WERI-Rb-1 (cell line): ENCODE measurements around the gene MMP11.

Source experiments
- DNase-seq: peaks from one replicate; pipeline ENCODE4 v3.0.0-alpha.2; 2020
- H3K27ac ChIP-seq: fragments of 250-450 bp; sonication (Bioruptor Pico); 2 replicates; pipeline ENCODE4 v1.5.1; 2020; ENCODE audit warnings: mild to moderate bottlenecking, moderate library complexity
- H3K27me3 ChIP-seq: fragments of 250-450 bp; sonication (Bioruptor Pico); 2 replicates; pipeline ENCODE4 v1.5.1; 2021; ENCODE audit warnings: mild to moderate bottlenecking, low read depth, moderate library complexity; ENCODE audit not compliant: insufficient read depth, severe bottlenecking
- H3K36me3 ChIP-seq: fragments of 250-450 bp; sonication (Bioruptor Pico); 2 replicates; pipeline ENCODE4 v1.5.1; 2020; ENCODE audit warnings: mild to moderate bottlenecking, moderate library complexity
- H3K4me3 ChIP-seq: 2 replicates; pipeline ENCODE4 v1.5.1; 2011; ENCODE audit warnings: low read depth, mild to moderate bottlenecking, control low read depth, low read length
- H3K9me3 ChIP-seq: fragments of 250-450 bp; sonication (Bioruptor Pico); 2 replicates; pipeline ENCODE4 v1.5.1; 2021; ENCODE audit warnings: mild to moderate bottlenecking, moderate library complexity; ENCODE audit not compliant: severe bottlenecking
- CTCF ChIP-seq: IDR thresholded peaks from 2 replicates; pipeline ENCODE4 v1.5.1; 2011; ENCODE audit warnings: low read depth, mild to moderate bottlenecking, control low read depth, inconsistent platforms, low read length

The MMP11 gene

GRCh38 chr22:23824476-23825245 lies 52.0 kb downstream of the MMP11 start:
- TF ChIP-seq CTCF = no peak
- Histone ChIP-seq H3K9me3 (no peaks in the 10 kb centered on the region), H3K27me3 (no peaks in the 10 kb centered on the region), H3K36me3 (peaks cover 95% of the 10 kb centered on the region), H3K4me3 (no peak overlapping the region), H3K27ac (no peak overlapping the region; the same call in 1 of the 2 replicates)
- no peak for DNase-seq

GRCh38 chr22:23825246-23825905 lies 52.7 kb downstream of the MMP11 start:
- no peak for TF ChIP-seq CTCF
- peaks cover 95% of the 10 kb centered on the region for H3K36me3 ChIP-seq
- DNase-seq = no peak
- no peak overlapping the region for H3K4me3 ChIP-seq
- H3K27me3 ChIP-seq = no peaks in the 10 kb centered on the region
- H3K9me3 ChIP-seq = no peaks in the 10 kb centered on the region
- H3K27ac ChIP-seq = peak overlapping the region; percentile 63

GRCh38 chr22:23826510-23827350 lies 54.1 kb downstream of the MMP11 start:
- no peak overlapping the region for H3K4me3 ChIP-seq
- H3K27me3 ChIP-seq = no peaks in the 10 kb centered on the region
- no peak for TF ChIP-seq CTCF
- peak overlapping the region; percentile 44; the same call in 1 of the 2 replicates for H3K27ac ChIP-seq
- DNase-seq = no peak
- peaks cover 95% of the 10 kb centered on the region for H3K36me3 ChIP-seq
- H3K9me3 ChIP-seq = no peaks in the 10 kb centered on the region

- Histone ChIP-seq H3K36me3 (peaks cover 93% of the 10 kb centered on the region), H3K27me3 (no peaks in the 10 kb centered on the region), H3K4me3 (no peak overlapping the region), H3K9me3 (no peaks in the 10 kb centered on the region), H3K27ac (no peak overlapping the region)
- TF ChIP-seq CTCF = no peak
- no peak for DNase-seq
Measured at GRCh38 chr22:23827351-23827995, 54.8 kb downstream of the MMP11 start.

GRCh38 chr22:23828800-23829680 lies 56.4 kb downstream of the MMP11 start:
- Histone ChIP-seq H3K36me3 (peaks cover 95% of the 10 kb centered on the region), H3K9me3 (no peaks in the 10 kb centered on the region), H3K27me3 (no peaks in the 10 kb centered on the region), H3K27ac (no peak overlapping the region), H3K4me3 (no peak overlapping the region)
- no peak for TF ChIP-seq CTCF
- no peak for DNase-seq
